Stimulated activated CD4-positive, alpha-beta T cell treated with anti-CD3 and anti-CD28 coated beads, Interleukin-15, amount 100 ng/mL, for 24 hours (primary cell): ENCODE measurements around the gene RNU6-9.
"Not testable (repeated sequence)": the region's sequence is repeated elsewhere in the genome, so short reads cannot be mapped to it uniquely, and the experiment has no call there.

Experiments
- DNase-seq: peaks from one replicate; pipeline ENCODE4 v3.0.0-alpha.2; 2020

The RNU6-9 gene

DNA sequence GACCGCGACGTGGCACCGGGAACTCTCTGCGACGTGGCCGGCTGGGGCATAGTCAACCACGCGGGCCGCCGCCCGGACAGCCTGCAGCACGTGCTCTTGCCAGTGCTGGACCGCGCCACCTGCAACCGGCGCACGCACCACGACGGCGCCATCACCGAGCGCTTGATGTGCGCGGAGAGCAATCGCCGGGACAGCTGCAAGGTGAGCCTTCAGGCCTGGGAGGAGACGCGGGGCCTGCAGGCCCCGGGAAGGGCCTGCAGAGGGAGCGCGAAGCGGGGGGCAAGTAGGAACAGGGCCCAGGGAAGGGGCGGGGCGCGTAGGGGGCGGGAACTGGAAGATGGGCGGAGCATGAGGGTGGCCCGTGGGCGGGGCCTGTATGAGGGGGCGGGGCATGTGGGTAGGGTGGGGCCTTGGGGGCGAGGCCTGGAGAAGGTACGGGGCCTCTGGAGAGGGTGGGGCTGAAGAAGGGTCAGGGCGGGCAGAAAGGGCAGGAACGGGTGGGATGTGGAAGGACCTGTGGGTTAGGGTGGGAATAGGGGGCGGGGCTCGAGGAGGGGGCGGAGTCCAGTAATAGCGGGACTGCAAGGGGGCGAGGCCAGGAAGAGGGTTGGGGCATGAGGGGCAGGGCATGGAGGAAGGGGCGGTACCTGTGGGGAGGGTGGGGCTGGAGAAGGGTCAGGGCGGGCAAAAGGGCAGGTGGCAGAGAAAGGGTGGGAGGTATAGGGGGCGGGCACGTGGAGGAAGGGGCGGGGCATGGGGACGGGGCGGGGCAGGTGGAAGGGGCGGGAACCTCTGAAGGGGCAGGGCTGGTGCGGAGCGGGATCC lies 31.3 kb upstream of the RNU6-9 start:
- peak; percentile 70 for DNase-seq

DNA sequence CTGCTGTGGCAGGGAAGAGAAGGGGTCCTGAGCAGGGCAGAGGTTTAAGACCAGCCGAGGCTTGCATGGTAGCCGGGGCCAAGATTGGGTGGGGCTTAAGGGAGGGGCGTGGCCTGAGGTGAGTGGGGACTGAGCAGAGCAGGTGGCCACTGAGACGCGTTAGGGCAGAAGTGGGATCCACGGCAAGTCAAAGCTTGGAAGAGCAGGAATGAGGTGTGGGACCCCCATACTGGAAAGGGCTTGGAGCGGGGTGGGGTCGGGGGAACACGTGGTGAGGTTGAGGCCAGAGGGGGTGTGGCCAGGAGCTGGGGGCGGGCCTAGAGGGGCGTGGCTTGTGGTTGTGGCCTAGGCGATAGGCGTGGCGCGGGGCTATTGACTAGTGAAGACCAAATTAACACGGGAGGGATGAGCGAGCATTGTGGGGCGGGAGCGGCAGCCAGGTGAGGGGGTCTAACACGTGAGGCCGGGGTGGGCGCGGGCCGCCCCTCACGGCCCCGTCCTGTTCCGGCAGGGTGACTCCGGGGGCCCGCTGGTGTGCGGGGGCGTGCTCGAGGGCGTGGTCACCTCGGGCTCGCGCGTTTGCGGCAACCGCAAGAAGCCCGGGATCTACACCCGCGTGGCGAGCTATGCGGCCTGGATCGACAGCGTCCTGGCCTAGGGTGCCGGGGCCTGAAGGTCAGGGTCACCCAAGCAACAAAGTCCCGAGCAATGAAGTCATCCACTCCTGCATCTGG lies 30.5 kb upstream of the RNU6-9 start:
- peak; percentile 84 for DNase-seq

DNA sequence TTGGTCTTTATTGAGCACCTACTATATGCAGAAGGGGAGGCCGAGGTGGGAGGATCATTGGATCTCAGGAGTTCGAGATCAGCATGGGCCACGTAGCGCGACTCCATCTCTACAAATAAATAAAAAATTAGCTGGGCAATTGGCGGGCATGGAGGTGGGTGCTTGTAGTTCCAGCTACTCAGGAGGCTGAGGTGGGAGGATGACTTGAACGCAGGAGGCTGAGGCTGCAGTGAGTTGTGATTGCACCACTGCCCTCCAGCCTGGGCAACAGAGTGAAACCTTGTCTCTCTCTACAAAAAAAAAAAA lies 30.0 kb upstream of the RNU6-9 start:
- no peak for DNase-seq

DNA sequence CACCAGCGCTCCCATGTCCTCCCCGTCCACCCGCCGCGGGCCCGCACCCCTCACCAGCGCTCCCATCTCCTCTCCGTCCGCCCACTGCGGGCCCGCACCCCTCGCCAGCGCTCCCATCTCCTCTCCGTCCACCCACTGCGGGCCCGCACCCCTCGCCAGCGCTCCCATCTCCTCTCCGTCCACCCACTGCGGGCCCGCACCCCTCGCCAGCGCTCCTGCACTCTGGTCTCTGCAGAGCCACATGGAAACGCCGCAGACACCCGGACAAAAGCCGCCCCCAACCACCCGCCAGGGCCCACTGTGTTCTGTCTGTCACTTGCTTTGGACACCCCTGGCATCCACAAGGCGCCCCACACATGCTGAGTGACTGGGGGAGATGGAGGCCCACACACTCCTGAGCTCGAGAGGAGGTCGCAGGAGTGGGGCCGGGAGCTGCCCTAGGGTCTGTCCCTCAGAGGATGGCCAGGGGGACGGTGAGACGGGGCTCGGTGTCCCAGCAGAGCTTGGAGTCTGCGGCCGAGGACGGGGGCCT lies 26.4 kb upstream of the RNU6-9 start:
- no peak for DNase-seq

DNA sequence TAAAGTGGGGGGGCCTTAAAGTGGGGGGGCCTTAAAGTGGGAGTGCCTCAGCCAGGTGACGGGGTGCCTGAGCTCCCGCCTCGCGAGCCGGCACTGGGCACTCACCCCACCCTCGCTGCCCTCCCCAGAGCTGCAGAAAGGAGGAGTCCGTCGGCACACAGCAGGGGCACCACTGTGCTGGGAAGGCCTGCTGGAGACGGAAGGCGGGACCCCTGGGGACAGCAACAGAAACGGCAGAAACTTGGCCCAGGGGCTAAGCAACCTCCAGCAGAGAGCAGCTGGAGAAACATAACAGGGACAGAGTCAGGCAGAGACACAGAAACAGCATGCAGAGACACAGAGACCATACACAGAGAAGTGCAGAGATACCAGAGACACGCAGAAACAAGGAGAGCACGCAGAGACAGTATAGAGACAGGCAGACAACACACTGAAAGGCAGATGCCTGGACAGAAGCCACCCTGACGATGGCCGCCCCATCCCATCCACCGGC lies 25.9 kb upstream of the RNU6-9 start:
- no peak for DNase-seq

DNA sequence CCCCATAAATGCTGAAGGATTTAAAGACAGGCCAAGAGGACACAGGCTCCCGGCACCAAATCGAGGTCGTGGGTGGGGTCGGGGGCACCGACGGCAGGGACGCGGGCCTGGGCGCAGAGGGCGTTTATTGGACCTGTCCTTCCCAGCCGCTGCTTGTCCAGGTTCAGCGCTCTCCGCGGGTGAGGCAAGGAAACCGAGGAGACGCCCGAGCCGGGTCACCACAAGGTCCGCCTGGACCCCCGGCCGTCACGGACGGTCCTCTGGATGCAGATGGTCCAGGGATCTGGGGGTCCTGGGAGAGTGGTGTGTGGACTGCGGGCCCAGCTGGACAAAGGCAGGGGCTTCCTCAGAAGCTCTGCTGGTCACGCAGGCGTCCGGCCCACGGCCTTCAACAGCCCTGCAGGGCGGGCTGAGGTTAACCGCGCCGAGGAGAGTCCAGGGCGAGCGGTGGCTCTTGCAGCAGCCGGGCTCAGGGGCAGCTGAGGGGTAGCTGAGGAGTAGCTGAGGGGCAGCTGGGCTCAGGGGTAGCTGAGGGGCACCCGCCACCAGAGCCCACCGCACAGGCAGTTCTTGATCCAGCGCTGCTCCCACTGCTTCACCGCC lies 25.3 kb upstream of the RNU6-9 start:
- no peak for DNase-seq

DNA sequence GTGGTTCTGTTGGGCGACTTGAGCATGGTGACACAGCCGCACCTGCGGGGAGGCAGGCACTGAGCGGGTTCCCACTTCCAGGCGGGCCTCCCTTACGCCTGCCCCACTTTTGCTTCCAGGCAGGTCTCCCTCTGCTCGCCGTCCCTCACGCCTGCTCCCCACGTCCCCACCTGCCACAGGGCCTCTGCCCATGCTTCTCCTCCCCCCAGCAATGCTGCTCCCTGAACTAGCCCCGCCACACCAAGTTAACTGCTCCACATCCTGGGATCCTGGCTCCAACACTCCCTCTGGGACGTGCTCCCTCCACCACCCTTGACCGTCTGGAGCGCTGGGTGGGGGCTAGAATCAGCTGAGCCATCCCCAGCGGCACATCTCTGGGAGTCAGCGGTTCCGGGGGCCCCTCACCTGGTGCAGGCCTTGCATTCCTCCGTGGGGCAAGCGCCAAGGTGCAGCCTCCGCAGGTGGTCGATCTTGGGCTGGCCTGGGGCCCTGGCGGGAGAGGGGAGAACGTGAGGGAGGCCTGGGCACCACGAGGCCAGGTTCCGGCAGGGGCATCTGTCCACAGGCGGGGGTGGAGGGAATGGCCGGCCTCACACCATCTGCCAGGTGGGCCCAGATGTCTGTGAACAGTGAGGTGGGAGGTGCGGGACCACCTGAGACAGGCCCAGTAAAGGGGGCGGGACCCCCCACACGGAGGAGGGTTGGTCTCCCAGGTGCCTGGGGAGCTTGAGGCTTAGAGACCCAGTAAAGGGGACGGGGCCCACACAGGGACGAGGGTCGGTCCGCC lies 24.6 kb upstream of the RNU6-9 start:
- DNase-seq, result no peak

DNA sequence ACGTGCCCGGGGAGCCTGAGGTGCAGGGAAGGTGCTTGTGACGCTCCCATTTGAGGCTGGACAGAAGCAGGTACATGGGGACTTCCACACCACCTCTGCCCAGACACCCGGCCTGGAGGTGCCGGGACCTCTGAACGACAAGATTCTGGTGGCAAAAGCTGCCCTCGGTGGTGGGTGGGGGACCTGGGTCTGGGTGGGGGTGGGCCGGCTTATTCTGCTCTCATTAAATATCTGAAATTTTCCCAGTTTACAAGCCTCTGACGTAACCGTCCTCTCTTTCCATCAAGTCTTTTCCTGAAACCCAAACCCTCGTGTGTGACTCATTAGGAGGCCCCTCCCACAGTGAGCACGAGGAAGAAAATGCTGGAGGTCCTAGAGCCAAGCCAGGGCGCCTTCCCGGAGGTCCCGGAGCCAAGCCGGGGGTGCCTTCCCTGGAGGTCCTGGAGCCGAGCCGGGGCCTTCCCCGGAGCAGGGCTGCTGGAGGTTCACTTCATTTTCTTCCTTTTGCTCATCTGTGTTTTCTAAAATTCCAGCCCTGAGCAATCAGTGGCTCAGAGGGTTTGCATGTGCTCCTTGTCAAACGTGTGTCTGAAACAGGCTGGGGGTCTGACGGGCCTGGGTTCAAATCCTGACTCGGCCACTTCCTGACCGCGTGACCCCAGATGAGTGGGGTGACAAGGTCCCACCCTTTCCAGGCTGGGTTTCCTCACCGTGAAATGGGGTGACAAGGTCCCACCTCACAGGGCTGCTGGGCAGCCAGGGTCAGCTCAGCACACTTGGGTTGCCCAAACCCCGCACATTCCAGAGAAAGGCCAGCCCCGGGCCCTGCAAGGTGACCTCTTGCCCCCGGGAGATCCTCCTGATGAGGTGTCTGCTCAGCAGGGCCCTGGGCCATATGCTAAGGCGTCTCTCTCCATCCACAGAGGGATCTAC lies 23.8 kb upstream of the RNU6-9 start:
- no peak for DNase-seq

DNA sequence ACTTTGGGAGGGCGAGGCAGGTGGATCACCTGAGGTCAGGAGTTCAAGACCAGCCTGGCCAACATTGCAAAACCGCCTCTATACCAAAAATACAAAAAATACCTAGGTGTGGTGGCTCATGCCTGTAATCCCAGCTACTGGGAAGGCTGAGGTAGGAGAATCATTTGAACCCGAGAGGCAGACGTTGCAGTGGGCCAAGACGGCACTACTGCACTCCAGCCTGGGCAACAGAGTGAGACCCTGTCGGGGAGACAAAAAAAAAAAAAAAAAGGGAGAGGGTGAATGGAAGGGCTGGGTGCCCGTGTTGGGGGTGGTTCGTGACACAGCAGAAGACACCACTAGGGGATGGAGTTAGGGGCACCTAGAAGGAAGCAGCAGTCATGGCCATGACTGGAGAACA lies 23.0 kb upstream of the RNU6-9 start:
- no peak for DNase-seq

DNA sequence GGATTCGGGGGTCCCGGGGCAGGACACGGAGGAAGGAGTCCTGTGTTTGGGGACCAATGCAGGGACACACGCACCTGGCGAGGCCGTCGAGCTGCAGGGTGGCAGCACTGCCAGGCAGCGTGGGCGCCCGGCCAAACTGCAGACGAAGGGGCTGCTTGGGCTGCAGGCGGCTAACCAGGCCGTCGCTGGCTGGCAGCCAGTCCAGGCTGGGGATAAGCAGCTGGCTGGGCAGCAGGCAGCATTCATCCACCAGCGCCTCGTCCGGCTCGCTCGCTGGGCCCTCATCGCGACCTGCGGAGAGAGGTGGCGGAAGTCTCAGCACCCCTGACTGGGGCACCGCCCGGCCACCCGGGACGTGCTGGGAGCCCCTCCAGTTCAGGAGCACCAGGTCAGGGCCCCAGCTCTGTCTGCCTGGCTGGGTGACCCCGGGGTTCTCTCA lies 22.3 kb upstream of the RNU6-9 start:
- no peak for DNase-seq

DNA sequence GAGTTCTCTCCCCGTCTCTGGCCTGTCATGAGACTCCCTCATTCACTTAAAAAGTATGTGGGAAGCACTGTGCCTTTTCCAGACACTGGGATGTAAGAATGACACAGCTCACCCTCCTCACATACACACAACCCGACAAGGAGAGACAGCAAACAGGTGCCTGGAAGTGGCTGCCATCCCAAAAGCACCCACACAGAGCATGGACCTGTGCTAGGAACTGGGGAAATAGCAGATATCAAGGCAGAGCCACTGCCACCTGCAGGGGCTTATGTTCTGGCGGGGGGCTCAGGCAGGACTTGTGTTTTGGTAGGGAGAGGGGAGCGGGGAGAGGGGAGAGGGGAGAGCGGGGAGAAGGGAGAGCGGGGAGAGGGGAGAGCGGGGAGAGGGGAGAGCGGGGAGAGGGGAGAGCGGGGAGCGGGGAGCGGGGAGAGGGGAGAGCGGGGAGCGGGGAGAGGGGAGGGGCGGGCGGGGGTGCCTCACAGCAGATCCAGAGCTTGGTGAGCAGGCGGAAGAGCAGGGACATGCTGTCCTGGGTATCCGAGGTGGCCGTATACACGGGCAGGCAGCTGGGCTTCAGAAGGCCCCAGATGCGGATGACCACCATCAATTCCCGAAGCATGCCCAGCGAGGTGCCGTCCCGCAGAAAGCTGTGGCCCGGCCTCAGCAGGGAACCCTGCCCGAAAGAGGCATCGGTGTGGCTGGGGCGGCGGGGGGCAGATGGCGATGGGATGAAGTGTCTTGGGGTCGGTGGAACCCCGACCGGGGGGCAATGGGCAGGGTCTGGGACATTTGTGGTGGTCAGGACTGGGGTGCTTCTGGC lies 21.6 kb upstream of the RNU6-9 start:
- DNase-seq, result peak; percentile 27

DNA sequence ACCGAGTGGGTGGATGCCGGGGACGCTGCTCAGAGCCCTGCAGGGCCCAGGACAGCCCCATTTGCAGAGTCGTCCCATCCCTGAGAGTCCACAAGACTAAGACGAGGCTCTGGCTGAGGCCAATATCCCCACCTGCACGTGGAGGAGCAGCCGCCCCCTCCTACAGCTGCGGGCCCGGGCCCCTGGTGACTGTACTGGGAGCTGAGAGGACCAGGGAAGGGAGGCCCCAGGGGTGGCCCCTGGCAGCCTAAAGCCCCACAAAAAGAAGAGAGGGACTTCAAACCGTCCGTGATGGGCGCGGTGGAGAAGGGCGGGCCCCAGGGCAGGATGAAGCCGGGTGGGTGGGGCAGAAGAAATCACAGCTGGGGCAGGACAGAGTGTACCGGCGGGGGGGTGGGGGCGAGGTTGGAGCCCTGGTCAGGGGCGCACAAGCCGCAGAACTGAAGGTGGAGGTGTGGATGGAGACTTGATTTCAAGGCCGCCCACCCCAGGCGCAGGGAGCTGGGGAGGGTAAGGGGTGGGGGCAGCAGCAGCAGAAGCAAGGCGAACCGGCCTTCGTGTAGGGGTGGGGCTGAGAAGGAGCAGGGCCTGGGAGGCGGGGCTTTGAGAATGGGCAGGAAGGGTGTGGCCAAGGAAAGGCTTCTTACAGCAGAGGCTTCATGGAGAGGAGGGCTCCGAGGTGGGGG lies 20.9 kb upstream of the RNU6-9 start:
- DNase-seq, result peak; percentile 88

DNA sequence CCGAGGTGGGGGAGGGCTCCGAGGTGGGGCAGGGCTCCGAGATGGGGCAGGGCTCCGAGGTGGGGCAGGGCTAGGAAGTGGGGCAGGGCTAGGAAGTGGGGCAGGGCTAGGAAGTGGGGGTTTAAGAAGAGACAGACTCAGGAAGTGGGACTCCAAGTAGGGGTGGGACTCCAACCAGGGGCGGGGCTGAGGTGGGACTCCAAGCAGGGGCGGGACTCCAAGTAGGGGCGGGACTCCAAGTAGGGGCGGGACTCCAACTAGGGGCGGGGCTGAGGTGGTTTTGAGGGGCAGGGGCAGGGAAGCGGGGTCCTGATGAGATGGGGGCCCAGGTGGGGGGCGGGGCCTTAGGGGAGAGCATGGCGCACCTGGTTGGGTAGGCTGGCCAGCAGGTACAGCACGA lies 20.2 kb upstream of the RNU6-9 start:
- peak; percentile 70 for DNase-seq

DNA sequence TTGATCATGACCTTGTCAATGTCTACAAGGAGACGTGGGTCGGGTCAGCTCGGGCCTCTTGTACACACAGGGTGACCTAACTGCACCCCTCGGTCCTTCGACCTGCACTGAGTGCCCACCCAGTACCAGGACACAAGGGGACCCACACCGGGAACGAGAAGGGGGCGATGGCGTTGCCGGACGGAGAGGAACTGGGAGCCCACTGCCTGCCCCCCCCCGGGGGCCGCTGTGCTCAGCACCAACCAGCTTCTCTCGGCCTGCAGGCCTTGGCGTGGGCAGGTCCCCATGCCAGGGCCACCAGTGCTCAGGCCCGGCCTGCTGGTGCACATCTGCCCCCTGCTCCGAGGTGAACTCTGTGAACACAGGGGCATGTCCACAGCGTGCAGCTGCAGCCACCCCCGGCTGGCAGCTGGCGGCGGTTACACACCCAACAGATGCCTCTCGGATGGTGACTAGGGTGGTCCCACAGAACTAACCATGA lies 19.7 kb upstream of the RNU6-9 start:
- no peak for DNase-seq

DNA sequence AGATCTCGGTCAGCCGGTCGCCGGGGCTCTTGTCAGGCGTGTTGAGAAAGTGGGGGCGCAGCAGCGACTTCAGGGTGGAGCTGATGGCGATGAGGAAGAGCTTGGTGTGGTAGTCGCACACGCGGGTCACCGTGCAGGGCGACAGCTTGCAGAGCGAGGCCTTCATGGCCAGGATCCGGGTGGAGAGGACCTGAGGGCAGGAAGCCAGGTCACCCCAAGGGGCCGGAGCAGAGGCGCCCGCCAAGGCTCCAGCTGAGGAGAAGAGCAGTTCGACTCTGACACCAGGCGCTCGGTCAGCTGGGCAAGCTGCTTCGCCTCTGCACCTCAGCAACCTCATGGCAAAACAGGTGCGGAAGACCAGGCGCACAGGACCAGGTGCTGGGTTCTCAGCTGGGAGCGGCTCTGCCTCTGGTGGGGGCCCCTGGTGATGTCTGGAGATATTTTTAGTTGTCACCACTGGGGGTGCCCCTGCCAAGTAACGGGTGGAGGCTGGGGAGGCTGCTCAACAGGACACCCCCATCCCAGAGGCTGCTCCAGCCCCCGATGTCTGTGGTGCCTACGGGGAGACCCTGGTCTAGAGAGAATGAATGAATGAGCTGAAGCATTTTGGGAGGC lies 17.9 kb upstream of the RNU6-9 start:
- DNase-seq, result no peak

DNA sequence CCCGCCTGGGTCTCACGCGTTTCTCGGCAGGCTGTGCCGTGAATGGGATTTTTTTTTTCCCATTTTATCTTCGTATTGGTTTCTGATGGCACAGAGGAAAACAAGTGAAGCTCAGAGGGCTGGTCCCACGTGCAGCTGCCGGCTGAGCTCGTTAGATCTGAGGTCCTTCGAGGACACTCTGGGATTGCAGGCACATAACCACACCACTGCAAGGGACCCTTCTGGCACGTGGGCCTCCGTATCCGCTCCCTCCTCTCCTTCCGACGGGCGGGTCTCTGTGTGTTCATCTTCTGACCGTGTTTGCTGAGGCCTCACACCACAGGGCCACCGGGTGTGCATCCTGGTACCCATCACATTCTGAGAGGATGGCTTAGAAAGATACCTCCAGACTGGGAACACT lies 17.2 kb upstream of the RNU6-9 start:
- no peak for DNase-seq

DNA sequence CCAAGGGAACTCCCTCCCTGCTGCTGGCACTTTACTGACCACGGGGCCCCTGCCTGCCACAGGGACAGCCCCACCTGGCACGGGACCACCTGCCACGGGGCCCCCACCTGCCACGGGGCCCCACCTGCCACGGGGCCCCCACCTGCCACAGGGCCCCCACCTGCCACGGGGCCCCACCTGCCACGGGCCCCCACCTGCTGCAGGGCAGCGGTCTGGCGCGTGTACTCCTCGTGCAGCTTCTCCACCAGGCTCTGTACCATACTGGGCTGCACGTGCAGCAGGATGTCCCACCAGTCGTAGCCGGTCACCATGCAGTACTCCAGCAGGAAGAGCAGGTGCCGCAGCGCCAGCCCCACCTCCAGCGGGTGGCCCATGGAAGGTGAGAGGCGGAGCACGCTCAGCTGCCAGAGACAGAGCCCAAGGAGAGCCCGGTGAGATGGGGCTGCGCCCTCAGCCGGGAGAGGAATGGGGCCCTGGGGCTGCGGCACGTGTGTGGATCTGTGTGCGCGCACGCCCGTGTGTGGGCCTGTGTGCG lies 16.4 kb upstream of the RNU6-9 start:
- DNase-seq, result no peak

DNA sequence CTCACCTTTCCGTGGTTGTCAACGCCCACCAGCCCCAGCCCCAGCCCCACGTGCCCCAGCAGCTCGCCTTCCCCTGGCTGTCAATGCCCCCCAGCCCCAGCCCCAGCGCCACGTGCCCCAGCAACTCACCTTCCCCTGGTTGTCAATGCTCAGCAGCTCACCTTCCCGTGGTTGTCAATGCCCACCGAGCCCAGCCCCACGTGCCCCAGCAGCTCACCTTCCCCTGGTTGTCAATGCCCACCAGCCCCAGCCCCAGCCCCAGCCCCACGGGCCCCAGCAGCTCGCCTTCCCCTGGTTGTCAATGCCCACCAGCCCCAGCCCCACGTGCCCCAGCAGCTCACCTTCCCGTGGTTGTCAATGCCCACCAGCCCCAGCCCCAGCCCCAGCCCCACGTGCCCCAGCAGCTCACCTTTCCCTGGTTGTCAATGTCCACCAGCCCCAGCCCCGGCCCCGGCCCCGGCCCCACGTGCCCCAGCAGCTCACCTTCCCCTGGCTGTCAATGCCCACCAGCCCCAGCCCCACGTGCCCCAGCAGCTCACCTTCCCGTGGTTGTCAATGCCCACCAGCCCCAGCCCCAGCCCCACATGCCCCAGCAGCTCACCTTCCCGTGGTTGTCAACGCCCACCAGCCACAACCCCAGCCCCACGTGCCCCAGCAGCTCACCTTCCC lies 15.2 kb upstream of the RNU6-9 start:
- not testable (repeated sequence) for DNase-seq
